Measurements from ENCODE around the gene NTHL1. TPM values are rescaled to one million over a fixed set of nuclear protein-coding genes. Genes with fewer than 3 reads are reported as not detected.

The NTHL1 gene
- total RNA-seq, 1 donor from 2014 or later: 25.6 TPM

DNA sequence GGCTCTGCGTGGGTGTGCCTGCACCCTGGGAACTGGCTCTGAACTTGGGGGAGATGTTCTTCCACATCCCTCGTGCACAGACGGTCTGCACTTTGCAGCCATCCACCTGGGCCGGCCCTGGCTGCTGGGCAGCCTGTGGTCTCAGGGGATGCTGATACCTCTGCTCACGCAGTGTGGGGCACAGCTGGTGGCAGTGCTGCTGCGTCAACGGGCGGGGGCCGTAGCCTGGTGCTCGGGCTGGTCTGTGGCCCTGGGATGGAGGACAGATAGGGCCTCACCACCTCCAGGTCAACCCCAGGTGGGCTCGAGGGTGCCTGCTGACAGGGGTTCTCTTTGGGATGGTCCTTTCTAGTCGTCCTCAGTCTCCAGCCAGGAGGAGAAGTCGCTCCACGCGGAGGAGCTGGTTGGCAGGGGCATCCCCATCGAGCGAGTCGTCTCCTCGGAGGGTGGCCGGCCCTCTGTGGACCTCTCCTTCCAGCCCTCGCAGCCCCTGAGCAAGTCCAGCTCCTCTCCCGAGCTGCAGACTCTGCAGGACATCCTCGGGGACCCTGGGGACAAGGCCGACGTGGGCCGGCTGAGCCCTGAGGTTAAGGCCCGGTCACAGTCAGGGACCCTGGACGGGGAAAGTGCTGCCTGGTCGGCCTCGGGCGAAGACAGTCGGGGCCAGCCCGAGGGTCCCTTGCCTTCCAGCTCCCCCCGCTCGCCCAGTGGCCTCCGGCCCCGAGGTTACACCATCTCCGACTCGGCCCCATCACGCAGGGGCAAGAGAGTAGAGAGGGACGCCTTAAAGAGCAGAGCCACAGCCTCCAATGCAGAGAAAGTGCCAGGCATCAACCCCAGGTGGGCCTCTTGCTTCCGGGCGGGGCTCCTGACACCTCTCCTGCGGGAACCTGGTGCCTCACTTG lies 36.5 kb upstream of the NTHL1 start:
- no peak overlapping the region for H3K4me3 Mint-ChIP-seq (ENCODE audit: unreplicated experiment)
- H3K4me1 Mint-ChIP-seq (ENCODE audit: unreplicated experiment): peaks cover 3% of the 10 kb centered on the region
- no peaks in the 10 kb centered on the region for H3K9me3 Mint-ChIP-seq (ENCODE audit: unreplicated experiment)
- H3K27ac Mint-ChIP-seq (ENCODE audit: unreplicated experiment): no peak overlapping the region
- TF ChIP-seq, protein P1, sequence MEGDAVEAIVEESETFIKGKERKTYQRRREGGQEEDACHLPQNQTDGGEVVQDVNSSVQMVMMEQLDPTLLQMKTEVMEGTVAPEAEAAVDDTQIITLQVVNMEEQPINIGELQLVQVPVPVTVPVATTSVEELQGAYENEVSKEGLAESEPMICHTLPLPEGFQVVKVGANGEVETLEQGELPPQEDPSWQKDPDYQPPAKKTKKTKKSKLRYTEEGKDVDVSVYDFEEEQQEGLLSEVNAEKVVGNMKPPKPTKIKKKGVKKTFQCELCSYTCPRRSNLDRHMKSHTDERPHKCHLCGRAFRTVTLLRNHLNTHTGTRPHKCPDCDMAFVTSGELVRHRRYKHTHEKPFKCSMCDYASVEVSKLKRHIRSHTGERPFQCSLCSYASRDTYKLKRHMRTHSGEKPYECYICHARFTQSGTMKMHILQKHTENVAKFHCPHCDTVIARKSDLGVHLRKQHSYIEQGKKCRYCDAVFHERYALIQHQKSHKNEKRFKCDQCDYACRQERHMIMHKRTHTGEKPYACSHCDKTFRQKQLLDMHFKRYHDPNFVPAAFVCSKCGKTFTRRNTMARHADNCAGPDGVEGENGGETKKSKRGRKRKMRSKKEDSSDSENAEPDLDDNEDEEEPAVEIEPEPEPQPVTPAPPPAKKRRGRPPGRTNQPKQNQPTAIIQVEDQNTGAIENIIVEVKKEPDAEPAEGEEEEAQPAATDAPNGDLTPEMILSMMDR (IDR thresholded peaks at IDR 0.05; ENCODE audit: unreplicated experiment): no peak
- peaks cover 8% of the 10 kb centered on the region for H3K27me3 Mint-ChIP-seq (ENCODE audit: unreplicated experiment)
- DNase-seq (ENCODE audit: low spot score): no peak
- H3K36me3 Mint-ChIP-seq (ENCODE audit: low read depth, unreplicated experiment): peaks cover 7% of the 10 kb centered on the region

DNA sequence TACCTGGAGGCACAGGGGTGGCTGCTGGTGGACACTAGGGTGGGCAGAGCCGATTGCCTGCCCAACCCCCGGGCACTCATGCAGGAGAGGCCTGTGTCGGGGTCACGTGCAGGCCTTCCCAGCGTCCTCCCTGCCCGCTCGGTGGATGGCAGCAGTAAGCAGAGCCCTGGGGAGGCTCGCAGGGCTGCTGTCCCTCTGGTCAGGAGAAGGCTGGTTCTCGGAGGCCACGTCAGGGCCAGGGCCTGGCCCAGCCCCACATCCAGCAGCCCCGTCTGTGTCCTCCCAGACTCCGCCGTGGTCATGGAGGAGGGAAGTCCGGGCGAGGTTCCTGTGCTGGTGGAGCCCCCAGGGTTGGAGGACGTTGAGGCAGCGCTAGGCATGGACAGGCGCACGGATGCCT lies 35.8 kb upstream of the NTHL1 start:
- DNase-seq (ENCODE audit: low spot score): no peak
- no peak overlapping the region for H3K27ac Mint-ChIP-seq (ENCODE audit: unreplicated experiment)
- peaks cover 9% of the 10 kb centered on the region for H3K36me3 Mint-ChIP-seq (ENCODE audit: low read depth, unreplicated experiment)
- TF ChIP-seq, protein P1 (IDR thresholded peaks at IDR 0.05; ENCODE audit: unreplicated experiment): no peak
- peaks cover 3% of the 10 kb centered on the region for H3K4me1 Mint-ChIP-seq (ENCODE audit: unreplicated experiment)
- H3K4me3 Mint-ChIP-seq (ENCODE audit: unreplicated experiment): no peak overlapping the region
- H3K9me3 Mint-ChIP-seq (ENCODE audit: unreplicated experiment): no peaks in the 10 kb centered on the region
- peaks cover 5% of the 10 kb centered on the region for H3K27me3 Mint-ChIP-seq (ENCODE audit: unreplicated experiment)

DNA sequence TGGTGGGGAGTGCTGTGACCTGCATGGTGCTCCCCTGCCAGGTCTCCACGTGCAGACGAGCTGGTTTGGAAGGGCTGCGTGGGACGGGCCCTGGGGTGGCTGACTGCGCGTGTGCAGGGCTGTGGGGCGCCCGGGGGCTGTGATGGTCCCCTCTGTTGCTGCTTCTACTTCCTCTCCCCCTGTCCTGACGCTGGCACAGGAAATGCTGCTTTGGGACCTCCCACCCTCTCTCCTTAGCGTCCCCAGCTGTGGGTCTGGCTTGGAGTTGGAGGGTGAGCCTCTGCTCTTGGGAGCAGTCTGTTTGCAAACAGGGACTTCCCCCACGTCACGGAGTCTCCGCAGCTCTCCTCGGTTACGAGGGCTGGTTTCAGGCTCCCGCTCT lies 35.3 kb upstream of the NTHL1 start:
- Mint-ChIP-seq H3K4me3 (ENCODE audit: unreplicated experiment) (peak overlapping the region; percentile 59), H3K27ac (ENCODE audit: unreplicated experiment) (no peak overlapping the region), H3K36me3 (ENCODE audit: low read depth, unreplicated experiment) (peaks cover 9% of the 10 kb centered on the region), H3K27me3 (ENCODE audit: unreplicated experiment) (peaks cover 5% of the 10 kb centered on the region), H3K4me1 (ENCODE audit: unreplicated experiment) (peaks cover 3% of the 10 kb centered on the region), H3K9me3 (ENCODE audit: unreplicated experiment) (no peaks in the 10 kb centered on the region)
- no peak for DNase-seq (ENCODE audit: low spot score)
- TF ChIP-seq, protein P1 (IDR thresholded peaks at IDR 0.05; ENCODE audit: unreplicated experiment): no peak

DNA sequence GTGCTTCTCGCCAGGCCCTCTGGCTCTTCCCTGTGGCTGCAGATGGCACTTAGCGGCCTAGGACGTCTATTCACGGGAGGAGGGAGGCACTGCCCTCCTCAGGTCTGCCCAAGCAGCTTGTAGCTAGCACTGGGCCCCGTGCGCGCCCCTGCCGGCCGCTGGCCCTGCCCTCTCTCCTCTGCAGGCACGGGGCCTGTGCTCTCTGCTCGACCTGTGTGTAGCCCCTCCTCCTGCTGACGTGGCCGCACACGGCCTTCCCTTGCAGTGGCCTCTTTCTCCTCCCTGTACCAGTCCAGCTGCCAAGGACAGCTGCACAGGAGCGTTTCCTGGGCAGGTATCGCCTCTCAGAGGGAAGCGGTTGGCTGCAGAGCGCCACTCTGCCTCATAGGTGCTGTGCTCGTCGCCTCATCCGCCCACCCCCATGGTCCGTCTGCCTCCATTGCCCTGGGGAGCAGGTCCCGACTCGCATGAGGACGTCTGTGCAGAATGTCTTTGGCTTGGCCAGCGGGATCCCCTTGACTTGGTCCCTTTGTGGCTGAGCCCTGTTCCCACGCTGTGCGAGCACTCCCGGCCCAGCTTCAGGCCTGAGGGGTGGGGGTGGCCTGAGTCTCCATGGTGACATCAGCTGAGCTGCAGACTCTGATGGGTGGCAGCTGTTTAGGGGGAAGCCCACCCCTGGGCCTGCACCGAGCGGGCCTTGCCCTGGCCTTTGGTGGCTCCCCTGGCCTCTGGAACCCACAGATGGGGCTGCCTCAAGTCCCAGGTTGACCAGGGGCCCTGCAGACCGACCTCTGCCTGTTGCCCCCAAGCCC lies 34.7 kb upstream of the NTHL1 start:
- Mint-ChIP-seq H3K36me3 (ENCODE audit: low read depth, unreplicated experiment) (peaks cover 10% of the 10 kb centered on the region), H3K4me1 (ENCODE audit: unreplicated experiment) (peaks cover 3% of the 10 kb centered on the region), H3K4me3 (ENCODE audit: unreplicated experiment) (no peak overlapping the region), H3K27ac (ENCODE audit: unreplicated experiment) (no peak overlapping the region), H3K9me3 (ENCODE audit: unreplicated experiment) (no peaks in the 10 kb centered on the region), H3K27me3 (ENCODE audit: unreplicated experiment) (peaks cover 3% of the 10 kb centered on the region)
- no peak for DNase-seq (ENCODE audit: low spot score)
- TF ChIP-seq, protein P1 (IDR thresholded peaks at IDR 0.05; ENCODE audit: unreplicated experiment): no peak
